ENCODE measurements around the gene STPG1.

- no peak for TF ChIP-seq CTCF (conservative IDR thresholded peaks at IDR 0.05 in 1 of 2, IDR thresholded peaks at IDR 0.05 in 1 of 2; ENCODE audit: extremely low read depth in 1 of 2, insufficient read depth in 1 of 2, low read depth in 1 of 2, low read length in 2 of 2)
- TF ChIP-seq EZH2 (IDR thresholded peaks at IDR 0.05; ENCODE audit: borderline replicate concordance, low read length) = no peak
Measured at GRCh38 chr1:24392982-24393650, 20.5 kb downstream of the STPG1 start.

All from mammary epithelial cell (primary cell).